GM19438 (cell line): Measurements from ENCODE around the gene SPO11.

ENCODE experiments used
- ATAC-seq: cut with Tn5 transposase; IDR thresholded peaks from one replicate; pipeline ENCODE4 v1.9.1; 2021; ENCODE audit warnings: low read depth; ENCODE audit not compliant: unreplicated experiment

SPO11 gene

DNA sequence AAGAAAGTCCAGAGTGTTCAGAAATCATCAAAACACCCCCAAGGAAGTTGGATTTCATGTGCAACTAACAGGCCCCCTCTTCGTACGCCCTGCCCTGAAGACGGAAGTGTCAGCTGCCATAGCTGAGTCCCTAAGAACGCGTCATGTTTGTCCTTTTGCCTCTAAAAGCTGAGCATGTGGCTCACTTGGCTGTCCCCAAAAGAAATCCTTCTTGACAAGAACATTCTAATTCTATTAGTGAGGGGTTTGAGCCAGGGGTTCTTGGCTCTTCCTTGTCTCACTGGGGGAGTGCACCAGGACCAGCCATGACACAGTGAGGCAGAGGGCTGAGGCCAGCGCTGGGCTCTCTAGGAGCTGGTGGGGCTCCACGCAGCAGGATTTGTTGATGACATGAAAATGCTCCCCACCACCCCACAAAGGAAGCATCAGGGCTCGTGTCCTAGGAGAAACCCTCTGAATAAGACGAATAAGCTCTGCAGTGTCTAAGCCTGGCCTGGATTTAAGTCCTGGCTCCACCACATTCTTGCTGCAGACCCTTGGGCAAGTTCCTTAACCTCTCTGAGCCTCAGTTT lies 20.0 kb upstream of the SPO11 start:
- ATAC-seq = no peak

DNA sequence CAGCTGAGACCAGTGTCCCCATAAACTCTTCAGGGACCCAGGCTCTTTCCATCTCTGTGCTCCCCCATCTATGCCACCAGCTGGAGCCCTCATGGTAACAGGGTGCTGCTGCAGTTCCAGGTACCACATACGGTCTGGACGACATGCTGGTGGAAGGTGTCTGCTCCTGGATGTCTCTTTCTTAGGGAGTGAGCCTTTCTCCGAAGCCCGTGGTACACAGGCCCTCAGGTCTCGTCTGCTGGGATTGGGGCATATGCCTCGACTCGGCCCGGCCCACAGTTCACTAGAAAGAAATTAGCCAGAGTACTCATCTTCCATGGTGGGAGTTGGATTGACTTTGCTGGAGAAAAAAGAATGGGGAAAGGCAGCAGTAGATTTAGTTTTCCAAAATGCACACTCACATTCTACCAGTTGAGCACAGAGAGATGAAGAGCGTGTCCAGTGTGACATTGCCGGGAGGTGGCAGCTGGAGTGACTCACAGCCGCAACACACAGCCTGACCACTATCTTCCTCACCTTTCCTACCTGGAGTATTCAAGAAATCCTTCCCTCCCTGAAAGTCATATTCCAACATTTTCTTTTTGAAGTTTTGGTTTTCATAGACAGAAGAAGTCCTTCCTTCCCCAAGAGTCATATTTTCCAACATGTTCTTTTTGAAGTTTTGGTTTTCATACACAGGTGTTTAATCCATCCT lies 18.6 kb upstream of the SPO11 start:
- no peak for ATAC-seq

DNA sequence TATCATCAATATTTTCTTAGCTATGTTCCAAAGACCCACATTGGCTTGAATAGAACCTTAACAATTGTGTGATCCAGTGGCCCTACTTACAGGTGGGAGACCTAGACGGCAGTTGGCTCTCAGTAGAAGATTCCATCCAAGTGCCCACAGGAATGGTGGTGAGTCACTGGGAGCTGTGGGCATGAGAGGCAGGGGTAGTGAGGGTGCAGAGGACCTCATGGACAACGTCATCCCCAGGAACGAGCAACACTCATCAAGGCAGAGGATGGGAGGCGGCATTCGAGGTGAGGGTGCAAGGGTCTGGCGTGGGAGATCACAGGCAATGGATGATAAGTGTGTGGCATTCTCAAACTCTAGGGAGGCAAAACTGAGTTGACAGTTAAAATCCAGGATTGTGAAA lies 17.5 kb upstream of the SPO11 start:
- ATAC-seq = no peak

DNA sequence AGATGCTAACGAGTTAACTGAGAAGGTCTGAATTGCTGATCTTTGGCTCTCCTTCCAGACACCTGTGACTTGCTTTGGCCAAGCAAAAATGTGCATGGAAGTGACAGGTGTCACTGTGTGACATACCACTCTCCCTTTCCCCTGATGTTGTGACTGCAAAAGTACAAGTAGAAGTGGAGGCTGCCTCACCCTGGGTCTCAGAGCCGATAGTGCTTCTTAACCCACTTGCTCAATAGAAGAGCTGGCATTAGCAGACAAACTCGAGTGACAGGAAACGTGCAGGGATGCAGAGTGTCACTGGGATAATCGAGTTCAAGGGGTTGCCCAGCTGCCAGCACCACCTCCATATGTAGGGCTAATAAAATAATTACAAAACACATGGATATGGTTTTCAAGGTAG lies 16.4 kb upstream of the SPO11 start:
- no peak for ATAC-seq

DNA sequence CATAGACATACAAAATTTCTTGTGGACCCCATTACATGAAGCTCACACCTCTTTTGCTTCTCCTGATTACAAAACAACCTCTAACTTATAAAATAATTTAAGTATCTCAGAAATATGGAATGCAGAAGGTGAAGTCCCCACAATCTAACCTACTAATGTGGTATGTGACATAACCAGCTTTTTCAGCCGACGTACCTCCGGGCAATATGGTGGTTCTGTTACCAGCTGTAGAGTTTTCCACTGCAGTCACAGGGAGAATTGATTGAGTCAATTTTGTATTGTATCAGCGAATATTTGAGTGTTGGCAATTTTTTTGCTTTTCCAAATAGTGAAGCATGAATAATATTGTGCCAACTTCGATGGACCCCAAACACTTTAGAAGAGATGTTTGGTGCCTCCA lies 15.7 kb upstream of the SPO11 start:
- ATAC-seq = no peak

DNA sequence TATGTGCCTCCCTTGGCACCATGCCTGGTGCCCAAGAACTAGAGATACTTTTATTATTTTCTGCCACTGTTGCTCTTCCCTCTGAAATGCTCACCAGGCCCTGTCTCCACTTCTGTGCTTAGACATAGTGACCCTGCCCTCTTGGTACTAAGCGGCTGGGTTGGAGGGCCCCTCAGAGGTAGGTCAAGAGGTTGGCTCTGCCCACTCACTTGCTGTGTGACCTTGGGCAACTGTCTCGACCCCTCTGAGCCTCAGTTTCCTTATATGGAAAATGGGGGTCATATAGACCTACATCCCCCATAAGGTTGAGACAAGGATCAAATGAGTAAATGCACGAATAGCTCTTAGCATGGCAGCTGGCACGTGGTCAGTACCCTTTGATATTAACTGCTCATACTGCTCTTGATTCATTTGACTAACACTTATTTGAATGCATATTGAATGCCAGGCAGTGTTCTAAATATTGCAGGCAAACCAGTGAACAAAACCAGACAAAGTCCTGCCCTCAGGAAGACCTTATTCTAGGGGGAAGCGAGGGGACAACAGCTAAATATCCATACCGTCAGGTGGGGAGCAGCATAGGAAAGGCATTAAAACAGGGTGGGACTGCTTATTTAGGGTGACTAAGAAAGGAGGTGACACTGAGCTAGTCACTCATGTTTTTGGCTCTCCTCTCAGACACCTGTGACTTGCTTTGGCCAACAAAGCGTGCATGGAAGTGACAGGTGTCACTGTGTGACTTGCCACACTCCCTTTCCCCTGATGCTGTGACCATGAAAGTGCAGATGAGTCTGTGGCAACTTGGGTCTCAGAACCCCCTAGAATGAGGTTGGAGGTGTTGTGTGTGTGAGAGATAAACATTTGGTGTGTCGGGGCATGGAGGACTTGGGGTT lies 14.3 kb upstream of the SPO11 start:
- ATAC-seq = no peak

GRCh38 chr20:57315976-57316480 lies 13.6 kb upstream of the SPO11 start:
- ATAC-seq = no peak

- no peak for ATAC-seq
These were observed 12.8 kb upstream of the SPO11 start for GRCh38 chr20:57316795-57317201.

DNA sequence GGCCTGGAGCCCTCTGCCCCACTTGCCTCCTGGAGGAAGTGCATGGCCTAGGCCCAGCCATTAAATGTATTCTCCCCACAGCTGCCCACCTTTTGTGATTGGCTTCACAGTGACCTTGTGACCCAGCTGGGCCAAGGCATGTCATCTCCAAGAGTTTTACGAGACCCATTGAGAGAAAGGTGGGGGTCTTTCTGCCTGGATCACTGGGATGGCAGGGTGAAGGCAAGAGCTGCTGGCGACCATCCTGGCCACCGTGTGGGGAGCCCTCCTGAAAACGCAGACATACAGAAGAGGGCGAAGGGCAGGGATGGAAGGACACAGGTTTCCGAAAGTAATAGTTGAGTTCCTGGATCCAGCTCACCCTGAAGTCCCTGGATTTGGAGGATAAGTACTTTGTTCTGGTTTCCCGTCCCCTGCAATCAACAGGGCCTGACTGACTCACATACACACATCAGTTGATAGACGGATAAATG lies 12.3 kb upstream of the SPO11 start:
- ATAC-seq = no peak

DNA sequence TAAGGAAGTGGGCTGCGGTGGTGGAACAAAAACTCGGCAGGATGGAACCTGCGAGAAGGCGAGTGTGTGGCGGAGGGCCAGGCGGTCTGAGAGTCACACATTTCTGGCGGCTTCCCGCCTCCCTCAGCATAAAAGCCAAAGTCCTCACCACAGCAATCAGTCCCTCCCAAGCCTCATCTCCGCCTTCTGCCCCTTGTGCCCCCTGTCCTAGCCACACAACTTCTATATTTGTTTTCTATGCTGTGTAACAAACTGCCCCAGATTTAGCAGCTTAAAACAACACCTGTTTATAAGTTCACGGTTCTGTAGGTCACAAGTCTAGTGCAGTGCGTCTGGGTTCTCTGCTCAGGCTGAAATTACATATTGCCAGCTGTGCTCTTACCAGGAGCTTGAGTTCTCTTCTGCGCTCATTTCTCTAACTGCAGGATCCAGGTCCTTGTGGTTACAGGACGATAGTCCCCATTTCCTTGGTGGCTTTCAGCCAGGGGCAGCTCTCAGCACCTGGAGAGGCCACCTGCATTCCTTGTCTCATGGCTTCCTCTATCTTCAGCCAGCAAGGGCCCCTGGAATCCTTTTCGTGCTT lies 11.7 kb upstream of the SPO11 start:
- no peak for ATAC-seq

GRCh38 chr20:57319584-57319983 lies 10.0 kb upstream of the SPO11 start:
- ATAC-seq = no peak

- ATAC-seq = no peak
These were observed 9.2 kb upstream of the SPO11 start for GRCh38 chr20:57320358-57320757.

- no peak for ATAC-seq
These were observed 8.5 kb upstream of the SPO11 start for GRCh38 chr20:57321142-57321541.

DNA sequence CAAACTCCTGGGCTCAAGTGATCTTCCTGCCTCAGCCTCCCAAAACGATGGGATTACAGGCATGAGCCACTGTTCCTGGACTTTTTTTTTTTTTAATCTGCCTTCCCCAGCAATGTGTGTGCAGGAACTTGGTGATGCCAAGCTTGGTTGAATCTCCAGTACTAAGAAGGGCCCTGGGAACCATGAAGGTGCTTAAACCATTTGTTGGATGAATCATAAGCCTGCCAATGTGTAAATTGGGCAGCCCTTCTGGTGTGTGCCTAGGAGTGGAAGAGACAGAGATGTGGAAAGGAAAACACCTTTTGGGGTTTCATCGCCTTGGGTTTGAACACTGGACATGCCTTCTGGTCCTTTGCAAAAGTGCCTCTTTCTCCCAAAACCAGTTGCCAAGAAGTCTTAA lies 7.1 kb upstream of the SPO11 start:
- no peak for ATAC-seq

DNA sequence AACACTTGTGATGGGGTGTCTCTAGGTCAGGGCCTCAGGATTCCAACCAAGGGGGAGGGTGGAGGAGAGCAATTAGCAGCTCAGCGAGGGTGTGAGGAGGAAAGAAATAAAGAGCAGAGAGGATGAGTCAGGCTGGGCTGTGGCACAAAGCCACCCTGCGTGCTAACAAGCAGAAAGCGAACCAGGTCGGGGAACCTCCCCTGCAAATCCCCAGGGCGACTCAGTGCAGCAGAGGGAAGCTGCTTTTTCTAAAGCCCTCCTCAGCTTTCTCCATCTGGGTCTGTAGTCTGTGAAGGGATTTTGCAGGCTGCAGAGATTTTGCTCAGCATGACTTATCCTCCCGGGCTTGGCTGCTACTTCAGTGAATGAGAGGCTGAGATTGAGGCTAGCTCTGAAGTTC lies 6.6 kb upstream of the SPO11 start:
- ATAC-seq = no peak

DNA sequence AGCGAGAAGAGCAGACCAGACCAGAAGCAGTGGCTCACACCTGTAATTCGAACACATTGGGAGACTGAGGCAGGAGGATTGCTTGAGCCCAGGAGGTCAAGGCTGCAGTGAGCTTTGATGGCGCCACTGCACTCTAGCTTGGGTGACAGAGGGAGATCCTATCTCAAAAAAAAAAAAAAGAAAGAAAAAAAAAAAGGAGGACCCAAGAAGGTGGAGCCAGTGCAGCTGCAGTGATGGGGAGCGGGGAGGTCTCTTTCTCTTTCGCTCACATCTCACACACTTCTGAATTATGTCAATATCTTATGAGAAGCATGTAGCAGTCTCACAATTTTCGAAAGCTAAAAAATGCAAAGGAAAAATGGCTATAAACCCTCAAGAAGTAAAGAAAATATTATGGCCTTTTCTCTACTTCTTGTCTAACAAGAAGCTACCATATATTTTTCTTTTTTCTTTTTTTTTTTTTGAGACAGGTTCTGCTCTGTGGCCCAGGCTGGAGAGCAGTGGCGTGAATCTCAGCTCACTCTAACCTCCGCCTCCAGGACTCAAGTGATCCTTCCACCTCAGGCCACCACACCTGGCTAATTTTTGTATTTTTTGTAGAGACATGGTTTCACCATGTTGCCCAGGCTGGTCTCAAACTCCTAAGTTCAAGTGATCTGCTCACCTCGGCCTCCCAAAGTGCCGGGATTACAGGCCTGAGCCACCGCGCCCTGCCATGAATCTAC lies 3.8 kb upstream of the SPO11 start:
- no peak for ATAC-seq

- ATAC-seq = no peak
These were observed 2.7 kb upstream of the SPO11 start for GRCh38 chr20:57326667-57327455.

GRCh38 chr20:57327820-57328219 lies 1.8 kb upstream of the SPO11 start:
- no peak for ATAC-seq

- no peak for ATAC-seq
These were observed 1.4 kb downstream of the SPO11 start for GRCh38 chr20:57330998-57331397.
